Measurements from ENCODE around the gene RASGRF2. TPM values are rescaled to one million over a fixed set of nuclear protein-coding genes. Genes with fewer than 3 reads are reported as not detected.
"Not testable (repeated sequence)": the region's sequence is repeated elsewhere in the genome, so short reads cannot be mapped to it uniquely, and the experiment has no call there.

RASGRF2 gene
- total RNA-seq, 1 donor from 2014 or later, result 21.1 TPM

DNA sequence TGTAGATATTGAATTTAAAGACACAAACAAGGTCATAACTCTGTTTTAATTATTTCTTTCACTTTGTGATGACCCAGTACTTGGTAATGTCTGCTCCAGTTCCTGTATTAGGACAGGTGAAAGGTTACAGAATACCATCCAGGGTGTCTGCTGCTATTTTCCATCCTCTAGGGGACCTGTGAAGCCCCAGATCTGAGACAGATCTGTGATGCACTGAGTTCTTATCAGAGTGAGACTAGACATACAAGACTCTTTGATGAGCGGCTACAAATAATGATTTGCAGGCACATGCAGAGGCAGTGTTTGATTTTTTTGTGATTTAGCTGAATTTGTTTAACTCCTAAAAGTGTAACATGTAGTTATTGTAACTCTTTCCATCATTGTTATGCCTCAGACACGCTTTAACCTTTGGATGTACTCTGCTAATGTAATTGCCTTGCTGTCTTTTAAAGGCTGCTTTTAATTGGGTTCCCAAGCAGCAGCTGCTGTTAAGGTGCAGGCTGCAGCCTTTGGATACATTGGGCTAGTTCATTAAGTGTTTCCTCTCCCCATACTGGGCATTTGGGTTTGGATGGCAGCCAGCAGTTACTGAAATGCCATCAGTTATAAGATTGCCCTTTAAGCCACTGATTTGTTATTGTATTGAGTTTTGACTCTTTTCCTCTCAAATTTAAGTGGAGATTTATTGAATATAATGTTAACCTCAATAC lies 63.3 kb downstream of the RASGRF2 start:
- Mint-ChIP-seq H3K9me3 (peaks cover 3% of the 10 kb centered on the region), H3K27me3 (no peaks in the 10 kb centered on the region), H3K4me3 (no peak overlapping the region), H3K4me1 (peaks cover 41% of the 10 kb centered on the region), H3K36me3 (ENCODE audit: low read depth) (peaks cover 9% of the 10 kb centered on the region), H3K27ac (no peak overlapping the region)
- intact Hi-C loops (cut with micrococcal nuclease), result no loop called here
- no peak for DNase-seq

DNA sequence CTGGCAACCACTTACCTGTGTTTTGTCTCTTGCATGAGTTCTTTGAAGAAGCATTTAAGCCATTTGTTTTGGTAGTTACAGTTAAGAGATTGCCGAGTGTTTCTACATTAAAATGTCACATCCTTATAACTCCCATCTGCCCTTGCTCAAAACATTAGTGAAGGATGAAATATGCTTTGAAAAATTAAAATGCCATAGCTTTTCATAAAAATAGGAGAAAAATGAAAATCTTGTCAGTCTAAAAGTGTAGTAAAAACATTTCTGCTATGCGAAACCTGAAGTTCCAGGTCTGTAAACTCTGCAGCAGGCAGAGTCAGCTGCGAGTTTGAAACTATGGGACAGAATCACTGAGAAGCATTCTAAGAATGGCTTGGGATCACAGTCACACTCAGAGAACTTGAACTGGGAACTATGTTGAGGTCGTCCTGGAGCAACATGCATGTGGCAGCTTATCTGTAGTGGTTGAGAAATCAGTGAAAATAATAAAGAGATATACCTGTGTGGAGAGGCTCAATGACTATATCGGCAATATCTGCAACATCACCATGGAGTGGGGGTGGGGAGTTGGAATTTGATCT lies 67.4 kb downstream of the RASGRF2 start:
- H3K4me1 Mint-ChIP-seq, result peaks cover 15% of the 10 kb centered on the region
- peaks cover 11% of the 10 kb centered on the region for H3K9me3 Mint-ChIP-seq
- no peak overlapping the region for H3K27ac Mint-ChIP-seq
- intact Hi-C loops (cut with micrococcal nuclease), result no loop called here
- DNase-seq, result no peak
- H3K27me3 Mint-ChIP-seq, result no peaks in the 10 kb centered on the region
- H3K4me3 Mint-ChIP-seq, result no peak overlapping the region
- H3K36me3 Mint-ChIP-seq (ENCODE audit: low read depth), result peaks cover 11% of the 10 kb centered on the region

DNA sequence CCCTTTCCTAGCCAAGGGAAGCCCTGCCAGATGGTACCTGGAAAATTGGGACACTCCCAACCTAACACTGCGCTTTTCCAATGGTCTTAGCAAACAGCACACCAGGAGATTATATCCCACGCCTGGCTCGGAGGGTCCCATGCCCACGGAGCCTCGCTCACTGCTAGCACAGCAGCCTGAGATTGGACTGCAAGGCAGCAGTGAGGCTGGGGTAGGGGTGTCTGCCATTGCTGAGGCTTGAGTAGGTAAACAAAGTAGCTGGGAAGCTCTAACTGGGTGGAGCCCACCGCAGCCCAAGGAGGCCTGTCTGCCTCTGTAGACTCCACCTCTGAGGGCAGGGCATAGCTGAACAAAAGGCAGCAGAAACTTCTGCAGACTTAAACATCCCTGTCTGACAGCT lies 68.7 kb downstream of the RASGRF2 start:
- H3K4me1 Mint-ChIP-seq; H3K27me3 Mint-ChIP-seq; intact Hi-C loops (cut with micrococcal nuclease); H3K4me3 Mint-ChIP-seq; DNase-seq; H3K27ac Mint-ChIP-seq: not testable (repeated sequence)
- Mint-ChIP-seq H3K36me3 (ENCODE audit: low read depth) (peaks cover 15% of the 10 kb centered on the region), H3K9me3 (peaks cover 11% of the 10 kb centered on the region)

GRCh38 chr5:81029736-81030135 lies 69.6 kb downstream of the RASGRF2 start:
- intact Hi-C loops (cut with micrococcal nuclease); H3K27me3 Mint-ChIP-seq; H3K4me3 Mint-ChIP-seq; H3K27ac Mint-ChIP-seq; H3K4me1 Mint-ChIP-seq; DNase-seq: not testable (repeated sequence)
- Mint-ChIP-seq H3K36me3 (ENCODE audit: low read depth) (peaks cover 17% of the 10 kb centered on the region), H3K9me3 (peaks cover 11% of the 10 kb centered on the region)

DNA sequence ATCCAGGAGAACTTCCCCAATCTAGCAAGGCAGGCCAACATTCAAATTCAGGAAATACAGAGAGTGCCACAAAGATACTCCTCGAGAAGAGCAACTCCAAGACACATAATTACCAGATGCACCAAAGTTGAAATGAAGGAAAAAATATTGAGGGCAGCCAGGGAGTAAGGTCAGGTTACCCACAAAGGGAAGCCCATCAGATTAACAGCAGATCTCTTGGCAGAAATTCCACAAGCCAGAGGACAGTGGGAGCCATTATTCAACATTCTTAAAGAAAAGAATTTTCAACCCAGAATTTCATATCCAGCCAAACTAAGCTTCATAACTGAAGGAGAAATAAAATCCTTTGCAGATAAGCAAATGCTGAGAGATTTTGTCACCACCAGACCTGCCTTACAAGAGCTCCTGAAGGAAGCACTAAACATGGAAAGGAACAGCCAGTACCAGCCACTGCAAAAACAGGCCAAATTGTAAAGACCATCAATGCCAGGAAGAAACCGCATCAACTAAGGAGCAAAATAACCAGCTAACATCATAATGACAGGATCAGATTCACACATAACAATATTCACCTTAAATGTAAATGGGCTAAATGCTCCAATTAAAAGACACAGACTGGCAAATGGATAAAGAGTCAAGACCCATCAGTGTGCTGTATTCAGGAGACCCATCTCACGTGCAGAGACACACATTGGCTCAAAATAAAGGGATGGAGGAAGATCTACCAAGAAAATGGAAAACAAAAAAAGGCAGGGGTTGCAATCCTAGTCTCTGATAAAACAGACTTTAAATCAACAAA lies 70.3 kb downstream of the RASGRF2 start:
- DNase-seq; H3K27me3 Mint-ChIP-seq; H3K27ac Mint-ChIP-seq; H3K4me1 Mint-ChIP-seq; intact Hi-C loops (cut with micrococcal nuclease); H3K4me3 Mint-ChIP-seq: not testable (repeated sequence)
- Mint-ChIP-seq H3K9me3 (peaks cover 11% of the 10 kb centered on the region), H3K36me3 (ENCODE audit: low read depth) (peaks cover 17% of the 10 kb centered on the region)

- Mint-ChIP-seq H3K9me3 (no peaks in the 10 kb centered on the region), H3K4me3 (no peak overlapping the region), H3K4me1 (no peaks in the 10 kb centered on the region), H3K36me3 (ENCODE audit: low read depth) (peaks cover 8% of the 10 kb centered on the region), H3K27ac (no peak overlapping the region), H3K27me3 (no peaks in the 10 kb centered on the region)
- intact Hi-C loops (cut with micrococcal nuclease), result no loop called here
- no peak for DNase-seq
Observed at GRCh38 chr5:81035522-81035921, 75.4 kb downstream of the RASGRF2 start.

DNA sequence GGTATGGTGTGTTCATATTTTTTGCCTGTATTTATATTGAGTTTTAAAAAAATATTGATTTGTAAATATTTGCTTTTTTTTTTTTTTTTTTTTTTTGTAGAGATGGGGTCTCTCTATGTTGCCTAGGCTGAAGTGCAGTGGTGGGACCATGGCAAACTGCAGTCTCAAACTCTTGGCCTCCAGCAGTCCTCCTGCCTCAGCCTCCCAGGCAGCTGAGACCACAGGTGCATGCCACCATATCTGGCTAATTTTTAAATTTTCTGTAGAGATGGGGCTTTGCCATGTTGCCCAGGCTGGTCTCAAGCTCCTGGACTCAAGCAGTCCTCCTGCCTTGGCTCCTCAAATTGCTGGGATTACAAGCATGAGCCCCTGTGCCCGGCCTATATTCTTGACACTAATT lies 78.3 kb downstream of the RASGRF2 start:
- H3K27ac Mint-ChIP-seq, result no peak overlapping the region
- no peak for DNase-seq
- H3K4me1 Mint-ChIP-seq, result no peaks in the 10 kb centered on the region
- H3K4me3 Mint-ChIP-seq, result no peak overlapping the region
- H3K9me3 Mint-ChIP-seq, result no peaks in the 10 kb centered on the region
- peaks cover 10% of the 10 kb centered on the region for H3K36me3 Mint-ChIP-seq (ENCODE audit: low read depth)
- no peaks in the 10 kb centered on the region for H3K27me3 Mint-ChIP-seq
- intact Hi-C loops (cut with micrococcal nuclease), result no loop called here

- Mint-ChIP-seq H3K4me1 (peaks cover 6% of the 10 kb centered on the region), H3K27me3 (no peaks in the 10 kb centered on the region), H3K36me3 (ENCODE audit: low read depth) (peaks cover 20% of the 10 kb centered on the region), H3K9me3 (no peaks in the 10 kb centered on the region), H3K27ac (no peak overlapping the region), H3K4me3 (no peak overlapping the region)
- no peak for DNase-seq
- intact Hi-C loops (cut with micrococcal nuclease), result no loop called here
Observed at GRCh38 chr5:81044868-81045267, 84.7 kb downstream of the RASGRF2 start.

DNA sequence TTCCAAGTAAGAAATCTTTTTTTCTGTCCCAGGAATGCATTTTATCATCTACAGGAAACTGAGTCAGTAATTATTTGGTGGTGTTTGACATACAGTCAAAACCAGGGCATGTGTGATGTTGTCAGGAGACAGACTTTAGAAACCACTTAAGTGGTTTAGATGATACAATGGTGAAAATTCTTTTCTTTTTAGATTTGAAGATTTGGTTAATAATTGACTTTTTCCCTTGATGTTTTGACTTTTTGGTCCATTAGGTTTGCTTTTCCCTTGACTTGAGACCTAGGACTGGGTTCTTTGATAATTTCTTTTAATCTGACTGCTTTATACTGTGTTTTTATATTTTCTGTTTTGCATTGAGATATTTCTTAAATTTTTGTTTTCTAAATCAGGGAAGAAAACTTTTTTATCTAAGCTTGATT lies 85.2 kb downstream of the RASGRF2 start:
- no peak overlapping the region for H3K4me3 Mint-ChIP-seq

DNA sequence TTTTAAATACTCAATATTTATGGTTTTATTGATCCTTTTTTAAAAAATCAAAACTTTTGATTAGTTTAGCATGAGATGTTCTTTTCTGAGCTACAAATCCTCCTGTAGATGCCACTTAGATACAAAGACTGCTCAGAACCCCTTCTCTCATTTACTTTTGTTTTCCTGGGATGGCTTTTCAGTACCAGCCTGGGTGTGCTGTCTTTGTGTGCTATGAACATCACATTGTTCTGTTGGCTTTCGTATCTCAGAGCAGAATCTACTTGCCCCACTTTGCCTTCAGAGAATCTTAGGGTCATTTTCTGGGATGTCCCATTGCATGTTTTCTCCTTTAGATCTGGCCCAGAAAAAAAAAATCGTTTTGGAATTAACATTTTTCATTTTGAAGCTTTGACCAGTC lies 85.9 kb downstream of the RASGRF2 start:
- H3K4me3 Mint-ChIP-seq, result no peak overlapping the region

More for the DNA sequence above, 85.2 kb downstream of the RASGRF2 start:
- H3K4me1 Mint-ChIP-seq, result peaks cover 6% of the 10 kb centered on the region
- no peaks in the 10 kb centered on the region for H3K9me3 Mint-ChIP-seq
- H3K27me3 Mint-ChIP-seq, result no peaks in the 10 kb centered on the region
- intact Hi-C loops (cut with micrococcal nuclease), result no loop called here
- peaks cover 21% of the 10 kb centered on the region for H3K36me3 Mint-ChIP-seq (ENCODE audit: low read depth)
- no peak overlapping the region for H3K27ac Mint-ChIP-seq
- no peak for DNase-seq

GRCh38 chr5:81052325-81052724 lies 92.2 kb downstream of the RASGRF2 start:
- Mint-ChIP-seq H3K27me3 (no peaks in the 10 kb centered on the region), H3K36me3 (ENCODE audit: low read depth) (peaks cover 13% of the 10 kb centered on the region), H3K9me3 (no peaks in the 10 kb centered on the region), H3K27ac (no peak overlapping the region), H3K4me3 (no peak overlapping the region), H3K4me1 (no peaks in the 10 kb centered on the region)
- DNase-seq, result no peak
- intact Hi-C loops (cut with micrococcal nuclease), result no loop called here

More for the DNA sequence above, 85.9 kb downstream of the RASGRF2 start:
- no peak overlapping the region for H3K27ac Mint-ChIP-seq
- H3K27me3 Mint-ChIP-seq, result no peaks in the 10 kb centered on the region
- peaks cover 23% of the 10 kb centered on the region for H3K36me3 Mint-ChIP-seq (ENCODE audit: low read depth)
- intact Hi-C loops (cut with micrococcal nuclease), result no loop called here
- H3K9me3 Mint-ChIP-seq, result no peaks in the 10 kb centered on the region
- peaks cover 6% of the 10 kb centered on the region for H3K4me1 Mint-ChIP-seq
- DNase-seq, result no peak

- H3K36me3 Mint-ChIP-seq (ENCODE audit: low read depth), result peaks cover 13% of the 10 kb centered on the region
- H3K27ac Mint-ChIP-seq; H3K4me3 Mint-ChIP-seq; H3K27me3 Mint-ChIP-seq; DNase-seq; H3K9me3 Mint-ChIP-seq; H3K4me1 Mint-ChIP-seq; intact Hi-C loops (cut with micrococcal nuclease): not testable (repeated sequence)
Observed at GRCh38 chr5:81053282-81053681, 93.1 kb downstream of the RASGRF2 start.

- peaks cover 12% of the 10 kb centered on the region for H3K9me3 Mint-ChIP-seq
- peaks cover 24% of the 10 kb centered on the region for H3K36me3 Mint-ChIP-seq (ENCODE audit: low read depth)
- intact Hi-C loops (cut with micrococcal nuclease), result no loop called here
- no peaks in the 10 kb centered on the region for H3K27me3 Mint-ChIP-seq
- DNase-seq, result no peak
- H3K4me1 Mint-ChIP-seq, result peaks cover 8% of the 10 kb centered on the region
- H3K4me3 Mint-ChIP-seq, result no peak overlapping the region
- no peak overlapping the region for H3K27ac Mint-ChIP-seq
Observed at GRCh38 chr5:81058121-81058520, 98.0 kb downstream of the RASGRF2 start.

DNA sequence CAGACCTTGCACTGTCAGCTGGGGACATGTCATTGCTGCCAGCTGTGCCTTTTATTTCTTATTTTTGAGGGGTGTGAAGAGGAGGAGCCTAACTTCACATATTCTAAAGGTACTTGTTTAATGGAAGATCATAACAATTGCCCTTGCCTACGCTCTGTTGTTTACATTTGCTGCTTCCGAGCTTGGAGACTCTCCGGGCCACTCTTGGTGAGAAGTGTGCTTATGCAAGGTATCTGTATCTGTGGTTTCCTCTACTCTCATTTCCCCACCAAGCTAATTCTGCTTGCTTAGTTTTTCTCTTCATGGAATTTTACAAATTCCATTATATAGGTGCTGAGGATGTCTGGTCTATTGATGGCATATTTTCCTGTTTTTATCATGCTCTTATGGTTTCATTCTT lies 105.3 kb downstream of the RASGRF2 start:
- Mint-ChIP-seq H3K4me3 (no peak overlapping the region), H3K36me3 (ENCODE audit: low read depth) (peaks cover 43% of the 10 kb centered on the region), H3K9me3 (peaks cover 11% of the 10 kb centered on the region), H3K27ac (no peak overlapping the region), H3K27me3 (no peaks in the 10 kb centered on the region), H3K4me1 (peaks cover 11% of the 10 kb centered on the region)
- DNase-seq, result peak; percentile 21
- intact Hi-C loops (cut with micrococcal nuclease), result no loop called here

All from activated CD4-positive, alpha-beta T cell treated with anti-CD3 and anti-CD28 coated beads, Interleukin-2, amount 10 ng/mL, durations not matched to agents 24 days and 14 days (primary cell).